Ovary (tissue), 3 donors: ENCODE data around the gene SOX5.

Source experiments
- POLR2A ChIP-seq: fragments of 450-650 bp; IDR thresholded peaks from one replicate; pipeline ENCODE4 v1.6.1; 2017; ENCODE audit warnings: antibody characterized with exemption, mild to moderate bottlenecking, moderate library complexity
- TF ChIP-seq, protein P1 (sequence below), 3 donors: fragments of 450-650 bp in 2 of 3; fragments of 200-600 bp in 1 of 3; IDR thresholded peaks; one replicate each; pipeline versions ENCODE4 v1.5.1 to v1.8.0; 2016 to 2022; ENCODE audit warnings: antibody characterized with exemption in 3 of 3, mild to moderate bottlenecking in 1 of 3
- donor health status: DM: no; HTN: no; CAD: no.

DNA sequence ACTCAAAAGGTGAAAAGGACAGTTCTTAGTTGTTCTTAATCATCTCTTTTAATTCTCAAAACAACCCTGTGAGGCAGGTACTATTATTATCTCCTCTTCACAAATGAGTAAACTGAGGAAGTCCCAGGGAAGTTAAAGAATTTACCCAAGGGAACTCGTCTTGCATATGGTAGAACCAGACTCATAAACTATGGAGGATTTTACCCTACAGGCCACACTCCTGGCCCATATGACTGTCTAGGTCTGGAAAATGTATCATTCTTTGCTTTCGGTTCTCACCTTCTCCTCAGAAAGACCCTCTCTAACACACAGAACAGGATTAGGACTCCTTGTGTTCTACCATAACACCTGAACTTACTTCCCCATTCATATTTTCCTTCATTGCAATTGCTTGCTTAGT is 18.9 kb downstream of the SOX5 start:
- TF ChIP-seq, protein P1, sequence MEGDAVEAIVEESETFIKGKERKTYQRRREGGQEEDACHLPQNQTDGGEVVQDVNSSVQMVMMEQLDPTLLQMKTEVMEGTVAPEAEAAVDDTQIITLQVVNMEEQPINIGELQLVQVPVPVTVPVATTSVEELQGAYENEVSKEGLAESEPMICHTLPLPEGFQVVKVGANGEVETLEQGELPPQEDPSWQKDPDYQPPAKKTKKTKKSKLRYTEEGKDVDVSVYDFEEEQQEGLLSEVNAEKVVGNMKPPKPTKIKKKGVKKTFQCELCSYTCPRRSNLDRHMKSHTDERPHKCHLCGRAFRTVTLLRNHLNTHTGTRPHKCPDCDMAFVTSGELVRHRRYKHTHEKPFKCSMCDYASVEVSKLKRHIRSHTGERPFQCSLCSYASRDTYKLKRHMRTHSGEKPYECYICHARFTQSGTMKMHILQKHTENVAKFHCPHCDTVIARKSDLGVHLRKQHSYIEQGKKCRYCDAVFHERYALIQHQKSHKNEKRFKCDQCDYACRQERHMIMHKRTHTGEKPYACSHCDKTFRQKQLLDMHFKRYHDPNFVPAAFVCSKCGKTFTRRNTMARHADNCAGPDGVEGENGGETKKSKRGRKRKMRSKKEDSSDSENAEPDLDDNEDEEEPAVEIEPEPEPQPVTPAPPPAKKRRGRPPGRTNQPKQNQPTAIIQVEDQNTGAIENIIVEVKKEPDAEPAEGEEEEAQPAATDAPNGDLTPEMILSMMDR (IDR thresholded peaks at IDR 0.05), result no peak
- TF ChIP-seq POLR2A, result no peak
